Measurements from ENCODE around the gene APBA2.

- no peak for TF ChIP-seq POLR2A (IDR thresholded peaks at IDR 0.05)
- TF ChIP-seq CTCF (IDR thresholded peaks at IDR 0.05) = no peak
Measured at GRCh38 chr15:28904003-28904402, 18.2 kb downstream of the APBA2 start.
